ENCODE measurements around the gene SH3BP5L. TPM values are rescaled to one million over a fixed set of nuclear protein-coding genes. Genes with fewer than 3 reads are reported as not detected.
A peak's percentile ranks its signal among the peaks of the same experiment; 100 is the strongest.

The SH3BP5L gene
- total RNA-seq: 29.0 and 30.9 TPM in 2 replicates

GRCh38 chr1:248825909-248826760 is at the start of gene SH3BP5L:
Gene SH3BP5L (minus strand): TSS chr1:248825915. CDS start chr1:248824935, 980 bp downstream.
- peak; percentile 84 for DNase-seq (ENCODE audit: low spot score)
- H3K9me3 Mint-ChIP-seq: no peaks in the 10 kb centered on the region
- H3K36me3 Mint-ChIP-seq (ENCODE audit: low read depth): peaks cover 22% of the 10 kb centered on the region
- peaks cover 2% of the 10 kb centered on the region for H3K27me3 Mint-ChIP-seq (ENCODE audit: insufficient read depth)
- H3K27ac Mint-ChIP-seq: peak within 1 kb of the TSS; percentile 100
- H3K4me1 Mint-ChIP-seq (ENCODE audit: low read depth): peaks cover 44% of the 10 kb centered on the region
- peak within 1 kb of the TSS; percentile 91 for H3K4me3 Mint-ChIP-seq
- intact Hi-C loops (cut with micrococcal nuclease): loop anchor here (1.0 kb wide), 5 partner anchors 12 to 80 kb away; partner anchors contain the start of genes PGBD2, ZNF672 and ZNF692

- DNase-seq (ENCODE audit: low spot score): peak; percentile 73
- H3K4me3 Mint-ChIP-seq: peak overlapping the region; percentile 87
- H3K27ac Mint-ChIP-seq: peak overlapping the region; percentile 95
- H3K27me3 Mint-ChIP-seq (ENCODE audit: insufficient read depth): peaks cover 20% of the 10 kb centered on the region
- H3K36me3 Mint-ChIP-seq (ENCODE audit: low read depth): no peaks in the 10 kb centered on the region
- intact Hi-C loops (cut with micrococcal nuclease): loop anchor here (1.0 kb wide), 5 partner anchors 11 to 48 kb away; partner anchors contain the start of genes PGBD2, ZNF672 and ZNF692
- peaks cover 26% of the 10 kb centered on the region for H3K4me1 Mint-ChIP-seq (ENCODE audit: low read depth)
- H3K9me3 Mint-ChIP-seq: no peaks in the 10 kb centered on the region
These were observed 48.3 kb upstream of the SH3BP5L start for GRCh38 chr1:248873993-248874533.

- DNase-seq (ENCODE audit: low spot score): peak; percentile 87
- peaks cover 16% of the 10 kb centered on the region for H3K27me3 Mint-ChIP-seq (ENCODE audit: insufficient read depth)
- intact Hi-C loops (cut with micrococcal nuclease): loop anchor here (1.0 kb wide), 3 partner anchors 10 to 47 kb away; partner anchors contain the start of gene ZNF692
- H3K4me1 Mint-ChIP-seq (ENCODE audit: low read depth): peaks cover 26% of the 10 kb centered on the region
- H3K9me3 Mint-ChIP-seq: no peaks in the 10 kb centered on the region
- H3K4me3 Mint-ChIP-seq: peak overlapping the region; percentile 87
- H3K27ac Mint-ChIP-seq: peak overlapping the region; percentile 95
- no peaks in the 10 kb centered on the region for H3K36me3 Mint-ChIP-seq (ENCODE audit: low read depth)
These were observed 47.8 kb upstream of the SH3BP5L start for GRCh38 chr1:248873409-248873992.

- H3K27ac Mint-ChIP-seq: peak overlapping the region; percentile 95
- peaks cover 12% of the 10 kb centered on the region for H3K27me3 Mint-ChIP-seq (ENCODE audit: insufficient read depth)
- peak overlapping the region; percentile 87 for H3K4me3 Mint-ChIP-seq
- no peaks in the 10 kb centered on the region for H3K36me3 Mint-ChIP-seq (ENCODE audit: low read depth)
- peaks cover 26% of the 10 kb centered on the region for H3K4me1 Mint-ChIP-seq (ENCODE audit: low read depth)
- H3K9me3 Mint-ChIP-seq: no peaks in the 10 kb centered on the region
- intact Hi-C loops (cut with micrococcal nuclease): loop anchor here (1.0 kb wide), 3 partner anchors 10 to 47 kb away; partner anchors contain the start of gene ZNF692
- peak; percentile 34 for DNase-seq (ENCODE audit: low spot score)
These were observed 47.2 kb upstream of the SH3BP5L start for GRCh38 chr1:248872752-248873408.

- Mint-ChIP-seq H3K27me3 (ENCODE audit: insufficient read depth) (peaks cover 12% of the 10 kb centered on the region), H3K4me1 (ENCODE audit: low read depth) (peaks cover 26% of the 10 kb centered on the region), H3K9me3 (no peaks in the 10 kb centered on the region), H3K27ac (peak overlapping the region; percentile 40), H3K36me3 (ENCODE audit: low read depth) (no peaks in the 10 kb centered on the region), H3K4me3 (peak overlapping the region; percentile 67)
- DNase-seq (ENCODE audit: low spot score): no peak
- intact Hi-C loops (cut with micrococcal nuclease): no loop called here
These were observed 46.2 kb upstream of the SH3BP5L start for GRCh38 chr1:248871837-248872401.

- intact Hi-C loops (cut with micrococcal nuclease): loop anchor here (1.0 kb wide), 3 partner anchors 10 to 43 kb away; partner anchors contain the start of gene PGBD2
- peak; percentile 77 for DNase-seq (ENCODE audit: low spot score)
- Mint-ChIP-seq H3K27ac (peak overlapping the region; percentile 64), H3K4me3 (peak overlapping the region; percentile 78), H3K9me3 (no peaks in the 10 kb centered on the region), H3K27me3 (ENCODE audit: insufficient read depth) (peaks cover 4% of the 10 kb centered on the region), H3K4me1 (ENCODE audit: low read depth) (peaks cover 27% of the 10 kb centered on the region), H3K36me3 (ENCODE audit: low read depth) (peaks cover 2% of the 10 kb centered on the region)
These were observed 37.5 kb upstream of the SH3BP5L start for GRCh38 chr1:248862998-248863881.

- intact Hi-C loops (cut with micrococcal nuclease): no loop called here
- Mint-ChIP-seq H3K9me3 (no peaks in the 10 kb centered on the region), H3K4me1 (ENCODE audit: low read depth) (peaks cover 27% of the 10 kb centered on the region), H3K36me3 (ENCODE audit: low read depth) (peaks cover 2% of the 10 kb centered on the region), H3K4me3 (peak overlapping the region; percentile 78), H3K27me3 (ENCODE audit: insufficient read depth) (peaks cover 4% of the 10 kb centered on the region), H3K27ac (peak overlapping the region; percentile 64)
- DNase-seq (ENCODE audit: low spot score): no peak
These were observed 36.9 kb upstream of the SH3BP5L start for GRCh38 chr1:248862695-248862997.

- Mint-ChIP-seq H3K27ac (no peak overlapping the region), H3K4me3 (no peak overlapping the region), H3K36me3 (ENCODE audit: low read depth) (peaks cover 2% of the 10 kb centered on the region), H3K9me3 (no peaks in the 10 kb centered on the region), H3K27me3 (ENCODE audit: insufficient read depth) (peaks cover 4% of the 10 kb centered on the region), H3K4me1 (ENCODE audit: low read depth) (peaks cover 32% of the 10 kb centered on the region)
- no peak for DNase-seq (ENCODE audit: low spot score)
- intact Hi-C loops (cut with micrococcal nuclease): no loop called here
These were observed 35.9 kb upstream of the SH3BP5L start for GRCh38 chr1:248861616-248862015.

GRCh38 chr1:248860007-248860406 is 34.3 kb upstream of the SH3BP5L start:
- Mint-ChIP-seq H3K4me3 (peak overlapping the region; percentile 96), H3K36me3 (ENCODE audit: low read depth) (peaks cover 14% of the 10 kb centered on the region), H3K27ac (peak overlapping the region; percentile 97), H3K4me1 (ENCODE audit: low read depth) (peaks cover 38% of the 10 kb centered on the region), H3K27me3 (ENCODE audit: insufficient read depth) (peaks cover 4% of the 10 kb centered on the region), H3K9me3 (no peaks in the 10 kb centered on the region)
- no peak for DNase-seq (ENCODE audit: low spot score)
- intact Hi-C loops (cut with micrococcal nuclease): no loop called here

GRCh38 chr1:248858891-248859889 is 33.5 kb upstream of the SH3BP5L start, which contains the start of gene ZNF692:
Gene ZNF692 (minus strand): TSS chr1:248859085. CDS start chr1:248858309, 776 bp downstream.
- intact Hi-C loops (cut with micrococcal nuclease): loop anchor here (1.0 kb wide), 4 partner anchors 14 to 47 kb away; partner anchors contain the start of genes PGBD2 and ZNF672
- Mint-ChIP-seq H3K9me3 (no peaks in the 10 kb centered on the region), H3K4me3 (peak within 1 kb of the TSS; percentile 96), H3K27me3 (ENCODE audit: insufficient read depth) (no peaks in the 10 kb centered on the region), H3K27ac (peak within 1 kb of the TSS; percentile 97), H3K36me3 (ENCODE audit: low read depth) (peaks cover 20% of the 10 kb centered on the region), H3K4me1 (ENCODE audit: low read depth) (peaks cover 37% of the 10 kb centered on the region)
- peak; percentile 97 for DNase-seq (ENCODE audit: low spot score)

All from activated T-helper 1 cell treated with anti-CD3 and anti-CD28 coated beads, Interleukin-12 subunit alpha, Interleukin-12 subunit beta, Interleukin-2, Interleukin-4 antibody, amounts not matched to agents 30 ng/mL and 10 ng/mL and 1 ng/mL, durations not matched to agents 14 hours and 24 hours and 36 hours (primary cell).